B cell (primary cell): ENCODE results near the gene SEMA3F.

Source experiments
- CTCF ChIP-seq: fragments of 200-600 bp; IDR thresholded peaks from one replicate; pipeline ENCODE4 v1.8.0; 2022; ENCODE audit warnings: antibody characterized with exemption, mild to moderate bottlenecking
- EZH2 ChIP-seq: IDR thresholded peaks from 2 replicates; pipeline ENCODE4 v1.6.1; 2012; ENCODE audit warnings: borderline replicate concordance, low read depth, mild to moderate bottlenecking, moderate library complexity, low read length; ENCODE audit not compliant: insufficient read depth, poor library complexity, severe bottlenecking

GRCh38 chr3:50202353-50203112, 47.4 kb downstream of the SEMA3F start:
- TF ChIP-seq CTCF: no peak
- no peak for TF ChIP-seq EZH2
